Left ventricle myocardium inferior (tissue), 1 donor: Measurements from ENCODE around the gene SLC22A5. TPM values are rescaled to one million over a fixed set of nuclear protein-coding genes. Genes with fewer than 3 reads are reported as not detected.

Source experiments
- DNase-seq: peaks from one replicate; pipeline ENCODE4 v3.0.0-alpha.2; 2020
- H3K27ac ChIP-seq: fragments of 200-600 bp; replicated peaks from 2 replicates; pipeline ENCODE4 v1.8.0; 2021
- H3K27me3 ChIP-seq: fragments of 200-600 bp; 2 replicates; pipeline ENCODE4 v1.8.0; 2021; ENCODE audit warnings: low read depth
- H3K36me3 ChIP-seq: fragments of 200-600 bp; 2 replicates; pipeline ENCODE4 v1.8.0; 2021
- H3K4me1 ChIP-seq: fragments of 200-600 bp; 2 replicates; pipeline ENCODE4 v1.8.0; 2021
- H3K4me3 ChIP-seq: fragments of 200-600 bp; 2 replicates; pipeline ENCODE4 v1.8.0; 2021; ENCODE audit warnings: mild to moderate bottlenecking, moderate library complexity
- H3K9me3 ChIP-seq: fragments of 200-600 bp; replicated peaks from 2 replicates; pipeline ENCODE4 v1.8.0; 2021
- intact Hi-C: fragments of 100-400 bp; cut with micrococcal nuclease; formaldehyde crosslinking; loops from one replicate; pipeline ENCODE4 v1.11.0; 2022
- total RNA-seq: library from RNA; stranded (reverse); fragmentation: NEBNext Ultra II Directional; extraction: Animal tissue kit (Norgen Biotek cat#: 25700); gene quantifications from one replicate; pipeline ENCODE4 v1.2.1, GENCODE V29; 2021
- TF ChIP-seq, protein P1 (sequence below): fragments of 200-600 bp; IDR thresholded peaks from 2 replicates; pipeline ENCODE4 v1.8.0; 2021; ENCODE audit warnings: antibody characterized with exemption, mild to moderate bottlenecking, borderline replicate concordance
- donor health status: DM: no; HTN: yes; CAD: no; lungs with severe emphysema.

The SLC22A5 gene
- total RNA-seq, 1 donor from 2014 or later: 20.8 TPM

GRCh38 chr5:132427281-132428146 is 58.0 kb downstream of the SLC22A5 start:
- no peaks in the 10 kb centered on the region for H3K9me3 ChIP-seq
- H3K36me3 ChIP-seq: no peaks in the 10 kb centered on the region
- TF ChIP-seq, protein P1, sequence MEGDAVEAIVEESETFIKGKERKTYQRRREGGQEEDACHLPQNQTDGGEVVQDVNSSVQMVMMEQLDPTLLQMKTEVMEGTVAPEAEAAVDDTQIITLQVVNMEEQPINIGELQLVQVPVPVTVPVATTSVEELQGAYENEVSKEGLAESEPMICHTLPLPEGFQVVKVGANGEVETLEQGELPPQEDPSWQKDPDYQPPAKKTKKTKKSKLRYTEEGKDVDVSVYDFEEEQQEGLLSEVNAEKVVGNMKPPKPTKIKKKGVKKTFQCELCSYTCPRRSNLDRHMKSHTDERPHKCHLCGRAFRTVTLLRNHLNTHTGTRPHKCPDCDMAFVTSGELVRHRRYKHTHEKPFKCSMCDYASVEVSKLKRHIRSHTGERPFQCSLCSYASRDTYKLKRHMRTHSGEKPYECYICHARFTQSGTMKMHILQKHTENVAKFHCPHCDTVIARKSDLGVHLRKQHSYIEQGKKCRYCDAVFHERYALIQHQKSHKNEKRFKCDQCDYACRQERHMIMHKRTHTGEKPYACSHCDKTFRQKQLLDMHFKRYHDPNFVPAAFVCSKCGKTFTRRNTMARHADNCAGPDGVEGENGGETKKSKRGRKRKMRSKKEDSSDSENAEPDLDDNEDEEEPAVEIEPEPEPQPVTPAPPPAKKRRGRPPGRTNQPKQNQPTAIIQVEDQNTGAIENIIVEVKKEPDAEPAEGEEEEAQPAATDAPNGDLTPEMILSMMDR: no peak
- H3K4me1 ChIP-seq: peaks cover 99% of the 10 kb centered on the region
- no peaks in the 10 kb centered on the region for H3K27me3 ChIP-seq
- intact Hi-C loops: no loop called here
- peak overlapping the region; percentile 99 for H3K27ac ChIP-seq
- DNase-seq: peak; percentile 47
- no peak overlapping the region for H3K4me3 ChIP-seq

GRCh38 chr5:132428147-132428482 is 58.6 kb downstream of the SLC22A5 start:
- TF ChIP-seq, protein P1: no peak
- peak overlapping the region; percentile 99 for H3K27ac ChIP-seq
- intact Hi-C loops: no loop called here
- DNase-seq: no peak
- H3K4me3 ChIP-seq: no peak overlapping the region
- no peaks in the 10 kb centered on the region for H3K27me3 ChIP-seq
- H3K36me3 ChIP-seq: no peaks in the 10 kb centered on the region
- H3K9me3 ChIP-seq: no peaks in the 10 kb centered on the region
- peaks cover 99% of the 10 kb centered on the region for H3K4me1 ChIP-seq

DNA sequence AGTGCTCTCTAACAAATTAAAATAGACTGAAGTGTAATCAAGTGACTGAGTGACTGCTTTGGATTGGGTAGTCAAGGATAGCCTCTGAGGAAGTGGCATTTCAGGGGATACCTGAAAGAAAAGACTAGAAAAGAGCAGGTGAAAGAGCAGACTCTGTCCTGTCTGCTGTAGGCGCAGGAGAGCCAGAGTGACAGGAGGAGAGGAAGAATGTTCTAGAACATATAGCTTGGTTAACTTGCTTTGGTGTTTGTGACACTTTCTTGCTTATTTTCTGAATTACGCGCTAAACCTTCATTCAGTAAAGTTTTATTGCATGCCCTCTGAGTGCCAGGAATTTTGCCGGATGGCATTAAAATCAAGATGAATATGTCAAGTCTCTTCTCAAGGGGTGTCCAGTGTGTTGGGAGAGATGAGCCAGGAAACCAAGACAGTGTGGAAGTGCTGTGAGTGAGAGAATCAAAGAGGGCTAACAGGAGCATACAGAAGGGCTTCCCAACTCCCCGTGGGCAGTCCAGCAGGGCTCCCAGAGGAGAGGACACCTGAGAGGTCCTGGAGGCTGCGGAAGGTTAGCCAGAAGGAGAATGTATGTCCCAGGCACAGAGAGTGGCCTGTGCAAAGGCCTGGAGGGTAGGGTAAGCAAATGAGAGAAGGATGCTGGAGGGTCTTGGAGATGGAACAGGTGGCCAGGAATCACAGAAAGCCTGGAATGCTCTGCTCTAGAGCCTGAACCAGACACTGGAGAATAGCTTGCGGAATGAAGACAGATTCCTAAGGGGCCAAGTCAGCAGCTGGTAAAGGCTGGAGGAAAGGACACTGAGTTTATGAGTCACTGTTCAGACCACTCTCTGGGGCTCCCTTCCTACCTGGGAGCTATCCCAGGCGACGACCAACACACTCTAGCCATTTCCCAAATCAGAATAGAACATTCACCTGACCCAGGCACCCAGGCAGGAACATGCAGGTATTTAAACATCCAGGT is 59.3 kb downstream of the SLC22A5 start:
- intact Hi-C loops: no loop called here

GRCh38 chr5:132429463-132430440 is 60.2 kb downstream of the SLC22A5 start:
- TF ChIP-seq, protein P1: no peak
- Histone ChIP-seq H3K36me3 (no peaks in the 10 kb centered on the region), H3K4me1 (peaks cover 99% of the 10 kb centered on the region), H3K27ac (peak overlapping the region; percentile 99), H3K27me3 (no peaks in the 10 kb centered on the region), H3K9me3 (no peaks in the 10 kb centered on the region), H3K4me3 (no peak overlapping the region)
- no peak for DNase-seq
- intact Hi-C loops: no loop called here

More for the DNA sequence above, 59.3 kb downstream of the SLC22A5 start:
- H3K4me3 ChIP-seq: no peak overlapping the region
- no peak for DNase-seq
- no peaks in the 10 kb centered on the region for H3K36me3 ChIP-seq
- H3K4me1 ChIP-seq: peaks cover 99% of the 10 kb centered on the region
- TF ChIP-seq, protein P1: no peak
- no peaks in the 10 kb centered on the region for H3K27me3 ChIP-seq
- H3K27ac ChIP-seq: peak overlapping the region; percentile 99
- H3K9me3 ChIP-seq: no peaks in the 10 kb centered on the region

GRCh38 chr5:132430746-132431145 is 61.2 kb downstream of the SLC22A5 start:
- DNase-seq: no peak
- Histone ChIP-seq H3K27ac (no peak overlapping the region), H3K27me3 (no peaks in the 10 kb centered on the region), H3K9me3 (no peaks in the 10 kb centered on the region), H3K4me1 (peaks cover 99% of the 10 kb centered on the region), H3K36me3 (no peaks in the 10 kb centered on the region), H3K4me3 (no peak overlapping the region)
- TF ChIP-seq, protein P1: no peak
- intact Hi-C loops: no loop called here
